ENCODE results near the gene OSER1.

Gene OSER1

DNA sequence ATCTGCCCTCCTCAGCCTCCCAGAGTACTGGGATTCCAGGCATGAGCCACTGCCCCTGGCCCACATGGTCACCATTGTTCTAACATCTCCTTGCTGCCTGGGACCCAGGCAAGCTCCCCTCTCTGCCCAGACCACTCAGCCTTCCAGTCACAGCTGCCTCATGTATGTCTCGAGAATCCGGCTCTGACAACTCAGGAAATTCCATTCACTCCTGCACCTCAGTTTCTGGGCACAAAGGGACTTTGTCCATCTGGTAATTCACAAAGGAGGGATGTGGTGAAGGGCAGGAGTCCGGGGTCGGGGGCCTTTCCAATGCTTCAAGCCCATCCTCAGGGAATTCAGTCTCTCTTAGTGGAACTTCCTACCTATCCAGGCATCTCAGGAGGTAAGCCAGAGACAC is 64.3 kb downstream of the OSER1 start:
- no peak for DNase-seq

More for the DNA sequence above, 64.3 kb downstream of the OSER1 start:
- peaks cover 5% of the 10 kb centered on the region for H3K36me3 Mint-ChIP-seq (ENCODE audit: low read depth)
- H3K27ac Mint-ChIP-seq = no peak overlapping the region
- H3K4me1 Mint-ChIP-seq = peaks cover 46% of the 10 kb centered on the region
- no peaks in the 10 kb centered on the region for H3K27me3 Mint-ChIP-seq (ENCODE audit: low read depth, poor library complexity)
- peaks cover 4% of the 10 kb centered on the region for H3K9me3 Mint-ChIP-seq
- no peak overlapping the region for H3K4me3 Mint-ChIP-seq
- TF ChIP-seq, protein P1, sequence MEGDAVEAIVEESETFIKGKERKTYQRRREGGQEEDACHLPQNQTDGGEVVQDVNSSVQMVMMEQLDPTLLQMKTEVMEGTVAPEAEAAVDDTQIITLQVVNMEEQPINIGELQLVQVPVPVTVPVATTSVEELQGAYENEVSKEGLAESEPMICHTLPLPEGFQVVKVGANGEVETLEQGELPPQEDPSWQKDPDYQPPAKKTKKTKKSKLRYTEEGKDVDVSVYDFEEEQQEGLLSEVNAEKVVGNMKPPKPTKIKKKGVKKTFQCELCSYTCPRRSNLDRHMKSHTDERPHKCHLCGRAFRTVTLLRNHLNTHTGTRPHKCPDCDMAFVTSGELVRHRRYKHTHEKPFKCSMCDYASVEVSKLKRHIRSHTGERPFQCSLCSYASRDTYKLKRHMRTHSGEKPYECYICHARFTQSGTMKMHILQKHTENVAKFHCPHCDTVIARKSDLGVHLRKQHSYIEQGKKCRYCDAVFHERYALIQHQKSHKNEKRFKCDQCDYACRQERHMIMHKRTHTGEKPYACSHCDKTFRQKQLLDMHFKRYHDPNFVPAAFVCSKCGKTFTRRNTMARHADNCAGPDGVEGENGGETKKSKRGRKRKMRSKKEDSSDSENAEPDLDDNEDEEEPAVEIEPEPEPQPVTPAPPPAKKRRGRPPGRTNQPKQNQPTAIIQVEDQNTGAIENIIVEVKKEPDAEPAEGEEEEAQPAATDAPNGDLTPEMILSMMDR (IDR thresholded peaks at IDR 0.05) = no peak
